A549 (cell line): ENCODE results near the gene CAB39. TPM values are rescaled to one million over a fixed set of nuclear protein-coding genes. Genes with fewer than 3 reads are reported as not detected.

Experiments used
- ATAC-seq, 2 experiments: fragments of 200-7000 bp in 1 of 2; fragments of >200 bp in 1 of 2; cut with Nextera tagmentation in 1 of 2; cut with Tn5 transposase in 1 of 2; 3 replicates each; pipeline versions ENCODE4 v1.8.0 to v1.9.1; 2018 to 2020; ENCODE audit warnings: mild to moderate bottlenecking in 1 of 2, moderate library complexity in 1 of 2
- CTCF ChIA-PET: fragments of 300-600 bp; sonication (Branson Sonifier 250); formaldehyde crosslinking; extraction: SDS; loops from one replicate; lab custom pipeline; 2021; ENCODE audit warnings: antibody characterized with exemption, inconsistent platforms; lab: Yijun Ruan, JAX
- POLR2A ChIA-PET: fragments of 350-600 bp; formaldehyde crosslinking; extraction: SDS; loops from one replicate; lab custom pipeline; 2021; ENCODE audit warnings: antibody characterized with exemption, inconsistent platforms; lab: Yijun Ruan, JAX
- DNase-seq, 2 experiments: peaks; one replicate each; pipeline versions ENCODE4 v3.0.0 to v3.0.0-alpha.2; 2011 to 2016; ENCODE audit warnings: low read depth in 1 of 2, low spot score in 1 of 2
- FAIRE-seq: peaks from 2 replicates; lab custom pipeline; 2011; peaks lifted over from hg19 to GRCh38; lab: Jason Lieb, UNC
- H3K27ac ChIP-seq, 2 experiments: fragments of >200 bp; sonication (Bioruptor Twin); formaldehyde crosslinking; 3 replicates each; pipeline ENCODE4 v1.5.1; 2016 to 2017
- H3K4me1 ChIP-seq: fragments of >200 bp; sonication (Bioruptor Twin); formaldehyde crosslinking; 3 replicates; pipeline ENCODE4 v1.6.1; 2016
- H3K4me2 ChIP-seq: fragments of >200 bp; sonication (Bioruptor Twin); formaldehyde crosslinking; 3 replicates; pipeline ENCODE4 v1.6.1; 2016
- H3K4me3 ChIP-seq: fragments of >200 bp; sonication (Bioruptor Twin); formaldehyde crosslinking; 3 replicates; pipeline ENCODE4 v1.5.1; 2016
- H3K9me3 ChIP-seq: fragments of >200 bp; sonication (Bioruptor Twin); formaldehyde crosslinking; 3 replicates; pipeline ENCODE4 v1.6.1; 2016
- BCL3 ChIP-seq: fragments of >200 bp; sonication (Bioruptor Twin); formaldehyde crosslinking; IDR thresholded peaks from 3 replicates; pipeline ENCODE4 v1.6.1; 2016
- CEBPB ChIP-seq, 2 experiments: fragments of >200 bp in 1 of 2; sonication (Bioruptor Twin) in 1 of 2; formaldehyde crosslinking in 1 of 2; IDR thresholded peaks; 2 replicates each; pipeline ENCODE4 v1.6.1; 2012 to 2016
- CHD4 ChIP-seq: fragments of 200-600 bp; sonication (generic); IDR thresholded peaks from 2 replicates; pipeline ENCODE4 v1.6.1; 2016; ENCODE audit warnings: antibody characterized with exemption, mild to moderate bottlenecking, borderline replicate concordance
- CTCF ChIP-seq: fragments of >200 bp; sonication (Bioruptor Twin); formaldehyde crosslinking; IDR thresholded peaks from 3 replicates; pipeline ENCODE4 v1.5.1; 2016
- E2F6 ChIP-seq: IDR thresholded peaks from 2 replicates; pipeline ENCODE4 v1.6.1; 2012; ENCODE audit warnings: low read depth, borderline replicate concordance
- FOXS1 ChIP-seq: fragments of 250-450 bp; sonication (Bioruptor Pico); IDR thresholded peaks from 2 replicates; pipeline ENCODE4 v1.5.0; 2020; ENCODE audit warnings: mild to moderate bottlenecking, moderate library complexity
- HOXB5 ChIP-seq: fragments of 250-450 bp; sonication (Bioruptor Pico); IDR thresholded peaks from 2 replicates; pipeline ENCODE4 v1.5.0; 2020; ENCODE audit warnings: mild to moderate bottlenecking, moderate library complexity
- JUN ChIP-seq, 2 experiments: fragments of >200 bp; sonication (Bioruptor Twin); formaldehyde crosslinking; IDR thresholded peaks; 2 replicates in 1 of 2; 3 replicates in 1 of 2; pipeline ENCODE4 v1.6.1; 2016 to 2017
- MAFK ChIP-seq: fragments of 450-650 bp; IDR thresholded peaks from 2 replicates; pipeline ENCODE4 v1.6.1; 2014; ENCODE audit not compliant: partially characterized antibody
- MAX ChIP-seq: IDR thresholded peaks from 2 replicates; pipeline ENCODE4 v1.6.1; 2012
- NPAS2 ChIP-seq: fragments of 250-450 bp; sonication (Bioruptor Pico); IDR thresholded peaks from 2 replicates; pipeline ENCODE4 v1.8.0; 2022; ENCODE audit warnings: mild to moderate bottlenecking, moderate library complexity, borderline replicate concordance
- NR3C1 ChIP-seq: fragments of >200 bp; sonication (Bioruptor Twin); formaldehyde crosslinking; IDR thresholded peaks from 3 replicates; pipeline ENCODE4 v1.6.1; 2017
- PBX3 ChIP-seq: IDR thresholded peaks from 2 replicates; pipeline ENCODE4 v1.6.1; 2012
- PHF8 ChIP-seq: fragments of 200-600 bp; sonication (generic); IDR thresholded peaks from 2 replicates; pipeline ENCODE4 v1.6.1; 2016; ENCODE audit warnings: low read depth, mild to moderate bottlenecking, antibody characterized with exemption, moderate library complexity, borderline replicate concordance
- POLR2A ChIP-seq: IDR thresholded peaks from 2 replicates; pipeline ENCODE4 v1.6.1; 2012; ENCODE audit warnings: mild to moderate bottlenecking, low read length
- RAD21 ChIP-seq, 2 experiments: fragments of >200 bp in 1 of 2; sonication (Bioruptor Twin) in 1 of 2; formaldehyde crosslinking in 1 of 2; IDR thresholded peaks in 1 of 2; conservative IDR thresholded peaks in 1 of 2; 2 replicates in 1 of 2; 3 replicates in 1 of 2; pipeline ENCODE4 v1.6.1; 2012 to 2018; ENCODE audit warnings: inconsistent platforms in 1 of 2
- REST ChIP-seq: fragments of 200-600 bp; sonication (generic); IDR thresholded peaks from 2 replicates; pipeline ENCODE4 v1.6.1; 2016; ENCODE audit warnings: antibody characterized with exemption, mild to moderate bottlenecking, moderate library complexity
- RNF2 ChIP-seq: fragments of 200-600 bp; sonication (generic); IDR thresholded peaks from 2 replicates; pipeline ENCODE4 v1.6.1; 2016; ENCODE audit warnings: low read depth, mild to moderate bottlenecking, antibody characterized with exemption, moderate library complexity, borderline replicate concordance
- SMC3 ChIP-seq: fragments of >200 bp; sonication (Bioruptor Twin); formaldehyde crosslinking; IDR thresholded peaks from 3 replicates; pipeline ENCODE4 v1.6.1; 2018; ENCODE audit warnings: inconsistent platforms
- TFCP2L1 ChIP-seq: fragments of 250-450 bp; sonication (Bioruptor Pico); IDR thresholded peaks from 2 replicates; pipeline ENCODE4 v1.5.0; 2021; ENCODE audit warnings: mild to moderate bottlenecking
- WGBS: methylation state at CpG from one replicate; pipeline ENCODE4 v1.1.6; 2017; ENCODE audit errors: missing lambda C conversion rate; 5-methylcytosine and 5-hydroxymethylcytosine counted together
- polyA minus RNA-seq: library from RNA; depleted of rRNA, polyadenylated mRNA; stranded (reverse); fragments of >200 nt; gene quantifications from 2 replicates; pipeline ENCODE4 v1.2.3, GENCODE V29; 2011; rRNA and poly(A)+ RNA removed
- polyA plus RNA-seq, 4 experiments: library from polyadenylated mRNA; depleted of rRNA in 3 of 4; stranded (reverse); fragments of >200 nt; fragmentation: RNase III in 1 of 4; extraction: RNeasy Plus Mini Kit Qiagen cat#74134 plus additional on column Dnase treatment in 1 of 4; gene quantifications; 2 replicates in 3 of 4; 3 replicates in 1 of 4; pipeline ENCODE4 v1.2.3, GENCODE V29; 2011 to 2017

Gene CAB39
- polyA plus RNA-seq (2011; rRNA removed) (50.7 and 54.2 TPM in 2 replicates), polyA plus RNA-seq (2017; fragmentation: RNase III; extraction: RNeasy Plus Mini Kit Qiagen cat#74134 plus additional on column Dnase treatment) (28.4 to 30.2 TPM (median 30.1 TPM) in 3 replicates), polyA minus RNA-seq (38.6 and 42.2 TPM in 2 replicates)
- 12.6 and 12.8 TPM in 2 replicates for polyA plus RNA-seq (2012; cell fraction: cytosol; rRNA removed)
- polyA plus RNA-seq (2012; cell fraction: nucleus; rRNA removed) = 8.1 and 12.8 TPM in 2 replicates

GRCh38 chr2:230712443-230713330, at the start of gene CAB39:
Gene CAB39, plus strand, starts transcription at chr2:230712842. Its CDS starts 47,160 bp downstream, at chr2:230760002.
- WGBS = 2% methylated on average over 22 of the region's 110 CpGs
- H3K27ac ChIP-seq = peak within 1 kb of the TSS; percentile 84 to 99
- H3K9me3 ChIP-seq = no peaks in the 10 kb centered on the region
- TF ChIP-seq RNF2 (no peak), BCL3 (peak; percentile 75; the same call in 1 of the 3 replicates), FOXS1 (no peak), NR3C1 (no peak), POLR2A (peak; percentile 58), JUN (IDR thresholded peaks at IDR 0.05) (peak; percentile 71 to 91; a peak in 4 of 5 replicates), REST (peak; percentile 20; the same call in 1 of the 2 replicates), CEBPB (IDR thresholded peaks at IDR 0.05) (0 out of 4 replicates have a peak, but pooled peaks of 1 of the 2 experiments have one; percentile 7), MAX (peak; percentile 72), PHF8 (0 out of 2 replicates have a peak, but pooled peaks have one; percentile 36), CTCF (peak; percentile 86), HOXB5 (CRISPR knock-in tag) (no peak), SMC3 (peak; percentile 67), CHD4 (no peak), E2F6 (0 out of 2 replicates have a peak, but pooled peaks have one; percentile 18), PBX3 (peak; percentile 66; the same call in 1 of the 2 replicates), NPAS2 (CRISPR knock-in tag) (no peak), MAFK (no peak), RAD21 (conservative IDR thresholded peaks at IDR 0.05 in 1 of 2, IDR thresholded peaks at IDR 0.05 in 1 of 2) (peak; percentile 32 to 61; a peak in 4 of 5 replicates), TFCP2L1 (CRISPR knock-in tag) (no peak)
- no peak for FAIRE-seq
- peak; percentile 70 to 86 for DNase-seq
- peak within 1 kb of the TSS; percentile 83 for H3K4me3 ChIP-seq
- ATAC-seq = peak; percentile 91 to 95
- POLR2A ChIA-PET = interaction anchor here (0.6 to 1.1 kb wide), 2 partner anchors 68 to 86 kb away, joined by 4 to 5 read pairs; no protein-coding TSS in a partner anchor
- CTCF ChIA-PET = interaction anchor here (0.7 to 1.3 kb wide), 10 partner anchors 9 to 85 kb away, joined by 3 to 4 read pairs (median 3); no protein-coding TSS in a partner anchor
- H3K4me2 ChIP-seq = peak within 1 kb of the TSS; percentile 92
- peaks cover 16% of the 10 kb centered on the region; the same call in 2 of the 3 replicates for H3K4me1 ChIP-seq
